Measurements from ENCODE around the gene GNB5. TPM values are rescaled to one million over a fixed set of nuclear protein-coding genes. Genes with fewer than 3 reads are reported as not detected.
"Not testable (repeated sequence)": the region's sequence is repeated elsewhere in the genome, so short reads cannot be mapped to it uniquely, and the experiment has no call there.

GNB5 gene
- total RNA-seq, 1 donor from 2014 or later, result 61.4 TPM

- DNase-seq (ENCODE audit: low spot score), result not testable (repeated sequence)
Measured at GRCh38 chr15:52170199-52170598, 21.0 kb downstream of the GNB5 start.

GRCh38 chr15:52165494-52166131 lies 25.6 kb downstream of the GNB5 start:
- not testable (repeated sequence) for DNase-seq (ENCODE audit: low spot score)

- no peak for DNase-seq (ENCODE audit: low spot score)
Measured at GRCh38 chr15:52164631-52165265, 26.4 kb downstream of the GNB5 start.

GRCh38 chr15:52163321-52164190 lies 27.6 kb downstream of the GNB5 start:
- no peak for DNase-seq (ENCODE audit: low spot score)

- no peak for DNase-seq (ENCODE audit: low spot score)
Measured at GRCh38 chr15:52162876-52163275, 28.3 kb downstream of the GNB5 start.

GRCh38 chr15:52162260-52162659 lies 28.9 kb downstream of the GNB5 start:
- no peak for DNase-seq (ENCODE audit: low spot score)

- DNase-seq (ENCODE audit: low spot score), result no peak
Measured at GRCh38 chr15:52161406-52161966, 29.7 kb downstream of the GNB5 start.

GRCh38 chr15:52159645-52160044 lies 31.5 kb downstream of the GNB5 start:
- DNase-seq (ENCODE audit: low spot score), result no peak

GRCh38 chr15:52158084-52158765 lies 33.0 kb downstream of the GNB5 start:
- DNase-seq (ENCODE audit: low spot score), result no peak

- no peak for DNase-seq (ENCODE audit: low spot score)
Measured at GRCh38 chr15:52155878-52156277, 35.3 kb downstream of the GNB5 start.

GRCh38 chr15:52154896-52155865 lies 36.0 kb downstream of the GNB5 start:
- DNase-seq (ENCODE audit: low spot score), result no peak

- DNase-seq (ENCODE audit: low spot score), result no peak
Measured at GRCh38 chr15:52153900-52154895, 37.0 kb downstream of the GNB5 start.

- no peak for DNase-seq (ENCODE audit: low spot score)
Measured at GRCh38 chr15:52151353-52151752, 39.8 kb downstream of the GNB5 start.

GRCh38 chr15:52150871-52151270 lies 40.3 kb downstream of the GNB5 start:
- no peak for DNase-seq (ENCODE audit: low spot score)

GRCh38 chr15:52150043-52150825 lies 41.0 kb downstream of the GNB5 start:
- DNase-seq (ENCODE audit: low spot score), result no peak

GRCh38 chr15:52148403-52148802 lies 42.8 kb downstream of the GNB5 start:
- DNase-seq (ENCODE audit: low spot score), result no peak

- no peak for DNase-seq (ENCODE audit: low spot score)
Measured at GRCh38 chr15:52146776-52147175, 44.4 kb downstream of the GNB5 start.

GRCh38 chr15:52146261-52146660 lies 44.9 kb downstream of the GNB5 start:
- no peak for DNase-seq (ENCODE audit: low spot score)

All from mucosa of gallbladder (tissue), 1 donor.